HCT116 (cell line): Measurements from ENCODE around the gene TAS2R60. TPM values are rescaled to one million over a fixed set of nuclear protein-coding genes. Genes with fewer than 3 reads are reported as not detected.
"Not testable (repeated sequence)": the region's sequence is repeated elsewhere in the genome, so short reads cannot be mapped to it uniquely, and the experiment has no call there.

ENCODE experiments used
- ATAC-seq: fragments of 200-7000 bp; cut with Tn5 transposase; 2 replicates; pipeline ENCODE4 v1.9.1; 2020; ENCODE audit warnings: mild to moderate bottlenecking, moderate library complexity
- BruUV-seq: library from RNA; stranded (reverse); fragments of 400-500 nt; replicated peaks from 2 replicates; lab custom pipeline; 2021; lab: Mats Ljungman, UMichigan
- CTCF ChIA-PET: fragments of 300-600 bp; sonication (Branson Sonifier 250); formaldehyde crosslinking; loops from one replicate; lab custom pipeline; 2021; ENCODE audit warnings: antibody characterized with exemption; lab: Charles Lee
- POLR2A ChIA-PET: fragments of 300-600, 350-600 bp; sonication (Branson Sonifier 250); formaldehyde crosslinking; loops from one replicate; lab custom pipeline; 2021; ENCODE audit warnings: antibody characterized with exemption; lab: Charles Lee
- RAD21 ChIA-PET, 2 experiments: fragments of 300-600 bp; sonication (Branson Sonifier 250); formaldehyde crosslinking; loops; one replicate each; lab custom pipeline; 2023; ENCODE audit warnings: low total read pairs in 2 of 2; ENCODE audit not compliant: uncharacterized antibody in 2 of 2, unreplicated experiment in 2 of 2, low non-redundant PET in 1 of 2; lab: Charles Lee
- DNase-seq: peaks from one replicate; pipeline ENCODE4 v3.0.0-alpha.2; 2010; ENCODE audit warnings: low read depth, low spot score
- H2AFZ ChIP-seq: fragments of 200-600 bp; shearing (Covaris generic), sonication (generic); 2 replicates; pipeline ENCODE4 v1.6.1; 2017; ENCODE audit warnings: low read depth, mixed run types, mixed read lengths, antibody characterized with exemption, low read length; ENCODE audit not compliant: poor library complexity, severe bottlenecking
- H3K27ac ChIP-seq: 2 replicates; pipeline ENCODE4 v1.5.1; 2012; ENCODE audit warnings: low read depth, low read length
- H3K27me3 ChIP-seq: fragments of 200-600 bp; sonication (generic); 2 replicates; pipeline ENCODE4 v1.6.1; 2016; ENCODE audit warnings: mixed run types, low read length, mixed read lengths; ENCODE audit not compliant: insufficient read depth
- H3K36me3 ChIP-seq, 2 experiments: fragments of 200-500 bp in 1 of 2; fragments of 200-600 bp in 1 of 2; sonication (Bioruptor generic) in 1 of 2; sonication (generic) in 1 of 2; 2 replicates each; pipeline versions ENCODE4 v1.5.1 to v1.6.1; 2014 to 2016; ENCODE audit warnings: low read length in 2 of 2, inconsistent platforms in 1 of 2, mixed read lengths in 1 of 2, mixed run types in 1 of 2; ENCODE audit not compliant: insufficient read depth in 2 of 2, control insufficient read depth in 1 of 2
- H3K4me1 ChIP-seq, 2 experiments: fragments of 200-600 bp in 1 of 2; sonication (generic) in 1 of 2; 2 replicates each; pipeline versions ENCODE4 v1.5.1 to v1.6.1; 2012 to 2017; ENCODE audit warnings: low read length in 2 of 2, inconsistent platforms in 1 of 2, mild to moderate bottlenecking in 1 of 2, mixed read lengths in 1 of 2, mixed run types in 1 of 2, moderate library complexity in 1 of 2; ENCODE audit not compliant: insufficient read depth in 2 of 2, control insufficient read depth in 1 of 2
- H3K4me2 ChIP-seq: fragments of 200-600 bp; sonication (generic); 2 replicates; pipeline ENCODE4 v1.6.1; 2017; ENCODE audit warnings: mixed run types, low read length, mixed read lengths
- H3K4me3 ChIP-seq, 2 experiments: fragments of 200-600 bp in 1 of 2; sonication (generic) in 1 of 2; replicated peaks in 1 of 2; 2 replicates each; pipeline ENCODE4 v1.5.1; 2011 to 2016; ENCODE audit warnings: low read length in 2 of 2, control low read depth in 1 of 2, low read depth in 1 of 2, mild to moderate bottlenecking in 1 of 2, mixed read lengths in 1 of 2, mixed run types in 1 of 2
- H3K79me2 ChIP-seq: fragments of 200-600 bp; sonication (generic); 2 replicates; pipeline ENCODE4 v1.6.1; 2017; ENCODE audit warnings: mild to moderate bottlenecking, mixed run types, low read length, moderate library complexity, mixed read lengths; ENCODE audit not compliant: insufficient read depth
- H3K9ac ChIP-seq: fragments of 200-600 bp; sonication (generic); 2 replicates; pipeline ENCODE4 v1.6.1; 2016; ENCODE audit warnings: low read length, mixed read lengths
- H3K9me2 ChIP-seq: fragments of 200-600 bp; sonication (generic), shearing (Covaris generic); 2 replicates; pipeline ENCODE4 v1.6.1; 2017; ENCODE audit warnings: mixed run types, mild to moderate bottlenecking, moderate library complexity; ENCODE audit not compliant: insufficient read depth
- H3K9me3 ChIP-seq, 2 experiments: fragments of 200-500 bp in 1 of 2; fragments of 200-600 bp in 1 of 2; sonication (Bioruptor generic) in 1 of 2; sonication (generic) in 1 of 2; 2 replicates each; pipeline ENCODE4 v1.6.1; 2014 to 2017; ENCODE audit warnings: low read length in 2 of 2, mixed read lengths in 2 of 2, inconsistent platforms in 1 of 2, low read depth in 1 of 2, mild to moderate bottlenecking in 1 of 2, mixed run types in 1 of 2, moderate library complexity in 1 of 2; ENCODE audit not compliant: control insufficient read depth in 1 of 2, insufficient read depth in 1 of 2
- H4K20me1 ChIP-seq: fragments of 200-600 bp; sonication (generic), shearing (Covaris generic); 2 replicates; pipeline ENCODE4 v1.6.1; 2017; ENCODE audit warnings: mixed run types, mild to moderate bottlenecking, moderate library complexity; ENCODE audit not compliant: insufficient read depth
- CBX3 ChIP-seq: IDR thresholded peaks from 2 replicates; pipeline ENCODE4 v1.6.1; 2012; ENCODE audit warnings: low read depth
- EGR1 ChIP-seq: IDR thresholded peaks from 2 replicates; pipeline ENCODE4 v1.6.1; 2012; ENCODE audit warnings: low read depth
- ELF1 ChIP-seq: IDR thresholded peaks from 2 replicates; pipeline ENCODE4 v1.6.1; 2012; ENCODE audit warnings: low read depth, borderline replicate concordance
- FOSL1 ChIP-seq: IDR thresholded peaks from 2 replicates; pipeline ENCODE4 v1.6.1; 2012; ENCODE audit warnings: low read depth
- POLR2A ChIP-seq: IDR thresholded peaks from 2 replicates; pipeline ENCODE4 v1.7.0; 2011; ENCODE audit warnings: borderline replicate concordance; ENCODE audit not compliant: insufficient read depth, insufficient read length; ENCODE audit errors: extremely low read depth
- RAD21 ChIP-seq: IDR thresholded peaks from 2 replicates; pipeline ENCODE4 v1.6.1; 2012; ENCODE audit warnings: low read depth, mild to moderate bottlenecking
- SIN3A ChIP-seq: IDR thresholded peaks from 2 replicates; pipeline ENCODE4 v1.6.1; 2012; ENCODE audit warnings: low read depth
- TCF7L2 ChIP-seq: IDR thresholded peaks from 2 replicates; pipeline ENCODE4 v1.7.0; 2011; ENCODE audit warnings: borderline replicate concordance, inconsistent platforms; ENCODE audit not compliant: insufficient read depth, insufficient read length; ENCODE audit errors: extremely low read depth
- YY1 ChIP-seq: IDR thresholded peaks from 2 replicates; pipeline ENCODE4 v1.6.1; 2011; ENCODE audit warnings: low read length, low read depth, moderate library complexity, mild to moderate bottlenecking; ENCODE audit not compliant: insufficient replicate concordance; ENCODE audit errors: extremely low read depth
- intact Hi-C: fragments of 100-400 bp; cut with micrococcal nuclease; formaldehyde crosslinking; loops from 2 replicates; pipeline ENCODE4 v1.10.0; 2022
- total RNA-seq: library from RNA; stranded (reverse); gene quantifications from one replicate; pipeline ENCODE4 v1.2.1, GENCODE V29; 2021; ENCODE audit not compliant: unreplicated experiment
- TF ChIP-seq, protein P1 (sequence below): IDR thresholded peaks from 2 replicates; pipeline ENCODE4 v1.6.1; 2012
- TF ChIP-seq, protein P2 (sequence below): IDR thresholded peaks from 2 replicates; pipeline ENCODE4 v1.6.1; 2011; ENCODE audit warnings: mild to moderate bottlenecking, low read length, moderate library complexity; ENCODE audit not compliant: insufficient replicate concordance; ENCODE audit errors: extremely low read depth
- TF ChIP-seq, protein P3 (sequence below): IDR thresholded peaks from 2 replicates; pipeline ENCODE4 v1.6.1; 2012

The TAS2R60 gene
- total RNA-seq, 1 experiment from 2014 or later = not detected

DNA sequence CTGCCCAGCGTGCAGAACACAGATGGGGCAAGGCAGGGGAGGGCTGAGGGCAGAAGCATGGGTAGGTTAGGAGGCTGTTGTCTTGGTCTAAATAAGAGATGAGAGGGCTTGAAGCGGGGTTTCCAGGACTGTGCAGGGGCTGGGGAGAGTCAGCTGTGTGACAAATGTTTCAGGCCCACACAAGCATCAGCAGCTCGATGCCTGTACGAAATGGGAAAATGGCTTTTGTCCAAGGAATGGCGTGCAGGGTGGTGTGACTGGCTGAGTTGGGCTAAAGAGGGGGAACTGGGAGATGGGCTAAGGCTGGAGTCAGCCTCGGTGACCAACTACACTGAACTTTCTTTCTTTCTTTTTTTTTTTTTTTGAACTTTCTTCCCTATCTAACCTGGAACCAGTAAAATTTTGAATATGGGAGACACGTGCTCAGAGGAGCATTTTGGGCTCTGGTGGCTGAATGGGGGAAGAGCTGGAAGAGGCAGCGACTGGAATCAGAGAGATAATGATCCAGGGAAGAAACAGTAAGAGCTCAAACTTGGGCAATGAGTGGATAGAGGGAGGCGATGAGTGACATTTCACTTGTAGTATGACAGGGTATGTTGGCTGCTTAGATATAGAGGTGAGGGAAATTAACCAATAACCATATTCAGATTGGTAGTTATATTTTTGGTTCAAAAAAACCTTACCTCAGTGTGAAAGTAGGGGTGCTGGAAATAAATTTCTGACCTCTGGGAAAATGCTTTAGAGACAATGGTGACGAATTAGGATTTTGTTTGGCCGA, 24.4 kb upstream of the TAS2R60 start:
- no peaks in the 10 kb centered on the region for H3K36me3 ChIP-seq
- ChIA-PET CTCF (interaction anchor here (0.6 kb wide), 1 partner anchor 96 kb away, joined by 4 read pairs; no protein-coding TSS in a partner anchor), RAD21 (no interaction called here), POLR2A (no interaction called here)
- no peaks in the 10 kb centered on the region for H3K4me1 ChIP-seq
- H3K27ac ChIP-seq = no peak overlapping the region
- no peaks in the 10 kb centered on the region for H3K79me2 ChIP-seq
- H2AFZ ChIP-seq = no peak overlapping the region
- H3K9ac ChIP-seq = no peak overlapping the region
- ATAC-seq (no peak), DNase-seq (no peak)
- BruUV-seq = no TSS peak
- H3K9me2 ChIP-seq = no peaks in the 10 kb centered on the region
- H3K27me3 ChIP-seq = no peaks in the 10 kb centered on the region
- no peaks in the 10 kb centered on the region for H3K9me3 ChIP-seq
- no peaks in the 10 kb centered on the region for H4K20me1 ChIP-seq
- H3K4me2 ChIP-seq = no peak overlapping the region
- no peak overlapping the region for H3K4me3 ChIP-seq
- intact Hi-C loops = no loop called here
- TF ChIP-seq TCF7L2 (no peak), CBX3 (no peak), SIN3A (no peak)
- TF ChIP-seq, protein P1, sequence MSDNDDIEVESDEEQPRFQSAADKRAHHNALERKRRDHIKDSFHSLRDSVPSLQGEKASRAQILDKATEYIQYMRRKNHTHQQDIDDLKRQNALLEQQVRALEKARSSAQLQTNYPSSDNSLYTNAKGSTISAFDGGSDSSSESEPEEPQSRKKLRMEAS = no peak

DNA sequence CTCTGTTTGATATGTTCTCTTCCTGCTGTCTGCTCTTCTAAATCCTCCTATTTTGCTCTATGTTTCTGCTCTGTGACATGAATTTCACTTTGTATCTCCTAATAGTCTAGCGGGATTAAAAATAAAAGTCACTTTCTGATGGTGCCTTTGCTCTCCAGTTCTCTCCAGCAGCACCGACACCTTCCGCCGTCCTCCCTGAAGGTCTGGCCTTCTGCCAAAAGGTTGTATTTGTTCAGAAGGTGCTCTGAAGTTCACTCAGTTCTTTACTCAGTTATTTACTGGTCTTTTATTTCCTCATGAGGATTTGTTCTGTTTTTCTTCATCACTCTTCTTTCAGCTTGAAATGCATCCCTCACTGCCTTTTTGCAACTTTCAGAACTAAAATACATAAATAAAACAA, 23.4 kb upstream of the TAS2R60 start:
- Histone ChIP-seq H4K20me1 (no peaks in the 10 kb centered on the region), H3K27me3 (no peaks in the 10 kb centered on the region), H3K79me2 (no peaks in the 10 kb centered on the region), H3K9me3 (no peaks in the 10 kb centered on the region), H2AFZ (no peak overlapping the region), H3K27ac (no peak overlapping the region), H3K4me2 (no peak overlapping the region), H3K9ac (no peak overlapping the region), H3K36me3 (no peaks in the 10 kb centered on the region), H3K9me2 (no peaks in the 10 kb centered on the region), H3K4me3 (no peak overlapping the region), H3K4me1 (no peaks in the 10 kb centered on the region)
- no peak for ATAC-seq
- no peak for DNase-seq
- no peak for TF ChIP-seq RAD21
- TF ChIP-seq, protein P2, sequence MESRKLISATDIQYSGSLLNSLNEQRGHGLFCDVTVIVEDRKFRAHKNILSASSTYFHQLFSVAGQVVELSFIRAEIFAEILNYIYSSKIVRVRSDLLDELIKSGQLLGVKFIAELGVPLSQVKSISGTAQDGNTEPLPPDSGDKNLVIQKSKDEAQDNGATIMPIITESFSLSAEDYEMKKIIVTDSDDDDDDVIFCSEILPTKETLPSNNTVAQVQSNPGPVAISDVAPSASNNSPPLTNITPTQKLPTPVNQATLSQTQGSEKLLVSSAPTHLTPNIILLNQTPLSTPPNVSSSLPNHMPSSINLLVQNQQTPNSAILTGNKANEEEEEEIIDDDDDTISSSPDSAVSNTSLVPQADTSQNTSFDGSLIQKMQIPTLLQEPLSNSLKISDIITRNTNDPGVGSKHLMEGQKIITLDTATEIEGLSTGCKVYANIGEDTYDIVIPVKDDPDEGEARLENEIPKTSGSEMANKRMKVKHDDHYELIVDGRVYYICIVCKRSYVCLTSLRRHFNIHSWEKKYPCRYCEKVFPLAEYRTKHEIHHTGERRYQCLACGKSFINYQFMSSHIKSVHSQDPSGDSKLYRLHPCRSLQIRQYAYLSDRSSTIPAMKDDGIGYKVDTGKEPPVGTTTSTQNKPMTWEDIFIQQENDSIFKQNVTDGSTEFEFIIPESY = no peak
- no peak for TF ChIP-seq FOSL1
- no peak for TF ChIP-seq POLR2A
- TF ChIP-seq, protein P3, sequence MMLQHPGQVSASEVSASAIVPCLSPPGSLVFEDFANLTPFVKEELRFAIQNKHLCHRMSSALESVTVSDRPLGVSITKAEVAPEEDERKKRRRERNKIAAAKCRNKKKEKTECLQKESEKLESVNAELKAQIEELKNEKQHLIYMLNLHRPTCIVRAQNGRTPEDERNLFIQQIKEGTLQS = no peak
- TF ChIP-seq YY1 = no peak
- TF ChIP-seq EGR1 = no peak
- TF ChIP-seq ELF1 = no peak
- POLR2A ChIA-PET = no interaction called here
- BruUV-seq = no TSS peak
- CTCF ChIA-PET = no interaction called here
- intact Hi-C loops = no loop called here
- RAD21 ChIA-PET = no interaction called here

DNA sequence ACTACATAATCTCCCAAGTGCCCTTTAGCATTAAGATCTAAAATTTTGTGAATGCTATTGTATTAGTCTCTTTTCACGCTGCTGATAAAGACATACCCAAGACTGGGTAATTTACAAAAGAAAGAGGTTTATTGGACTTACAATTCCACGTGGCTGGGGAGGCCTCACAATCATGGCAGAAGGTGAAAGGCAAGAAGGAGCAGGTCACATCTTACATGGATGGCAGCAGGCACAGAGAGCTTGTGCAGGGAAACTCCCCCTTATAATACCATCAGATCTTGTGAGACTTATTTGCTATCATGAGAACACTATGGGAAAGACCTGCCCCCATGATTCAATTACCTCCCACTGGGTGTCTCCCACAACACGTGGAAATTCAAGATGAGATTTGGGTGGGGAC, 22.6 kb upstream of the TAS2R60 start:
- H3K79me2 ChIP-seq, H2AFZ ChIP-seq, RAD21 ChIA-PET, intact Hi-C loops, H3K27me3 ChIP-seq, H3K9ac ChIP-seq, H3K36me3 ChIP-seq, H4K20me1 ChIP-seq, DNase-seq, H3K9me2 ChIP-seq, H3K9me3 ChIP-seq, BruUV-seq, POLR2A ChIA-PET, H3K4me2 ChIP-seq, ATAC-seq, H3K4me3 ChIP-seq, H3K27ac ChIP-seq, H3K4me1 ChIP-seq, CTCF ChIA-PET: not testable (repeated sequence)
